Uterus (tissue), 4 donors: ENCODE data around the gene DCTN4. TPM values are rescaled to one million over a fixed set of nuclear protein-coding genes. Genes with fewer than 3 reads are reported as not detected.

Experiments used
- DNase-seq, 2 donors: peaks; one replicate each; pipeline ENCODE4 v3.0.0-alpha.2; 2019 to 2020
- H3K27ac ChIP-seq, 2 donors: fragments of 200-600 bp; sonication (generic); 1 replicate in 1 of 2; 2 replicates in 1 of 2; pipeline ENCODE4 v1.5.1; 2016 to 2018
- H3K27me3 ChIP-seq, 2 donors: fragments of 200-600 bp; sonication (generic); one replicate each; pipeline ENCODE4 v1.5.1; 2018 to 2019; ENCODE audit warnings: control low read depth in 1 of 2
- H3K36me3 ChIP-seq, 2 donors: fragments of 200-600 bp; sonication (generic); one replicate each; pipeline ENCODE4 v1.5.1; 2019; ENCODE audit warnings: control low read depth in 1 of 2
- H3K4me1 ChIP-seq, 2 donors: fragments of 200-600 bp; sonication (generic); one replicate each; pipeline ENCODE4 v1.5.1; 2018 to 2019; ENCODE audit warnings: control low read depth in 1 of 2
- H3K4me3 ChIP-seq, 2 donors: fragments of 200-600 bp; sonication (generic); 1 replicate in 1 of 2; 2 replicates in 1 of 2; pipeline ENCODE4 v1.5.1; 2018 to 2019; ENCODE audit warnings: mild to moderate bottlenecking in 1 of 2
- H3K9me3 ChIP-seq, 2 donors: fragments of 200-600 bp; sonication (generic); one replicate each; pipeline ENCODE4 v1.5.1; 2019; ENCODE audit warnings: control low read depth in 1 of 2
- CTCF ChIP-seq, 4 experiments: fragments of 200-600 bp in 2 of 4; fragments of 450-650 bp in 2 of 4; sonication (generic) in 2 of 4; IDR thresholded peaks; one replicate each; pipeline ENCODE4 v1.5.1; 2016 to 2019; ENCODE audit warnings: antibody characterized with exemption in 4 of 4, mild to moderate bottlenecking in 2 of 4, moderate library complexity in 1 of 4
- POLR2A ChIP-seq, 2 donors: fragments of 450-650 bp; IDR thresholded peaks; one replicate each; pipeline ENCODE4 v1.6.1; 2016; ENCODE audit warnings: antibody characterized with exemption in 2 of 2, mild to moderate bottlenecking in 1 of 2, moderate library complexity in 1 of 2
- intact Hi-C: fragments of 100-400 bp; cut with DNase I; formaldehyde crosslinking; loops from one replicate; pipeline ENCODE4 v1.15.1; 2023; ENCODE audit warnings: low total_unique reads
- total RNA-seq, 4 donors: library from RNA; depleted of rRNA in 3 of 4; stranded (reverse); fragments of >200 nt in 3 of 4; gene quantifications; one replicate each; pipeline versions ENCODE4 v1.1.0 to v1.2.4, GENCODE V29; 2014 to 2023
- donor health status: DM: yes; HTN: yes; CAD: no.

The DCTN4 gene
- total RNA-seq, 4 donors from 2014 or later: 33.3 to 82.7 (median 62.3) TPM

- H3K27me3 ChIP-seq: no peaks in the 10 kb centered on the region
- peak overlapping the region; percentile 60 to 61 for H3K4me3 ChIP-seq
- H3K36me3 ChIP-seq: no peaks in the 10 kb centered on the region
- H3K4me1 ChIP-seq: no peaks in the 10 kb centered on the region
- H3K27ac ChIP-seq: peak overlapping the region; percentile 81 to 86
- H3K9me3 ChIP-seq: no peaks in the 10 kb centered on the region
- intact Hi-C loops: no loop called here
- no peak for DNase-seq
- no peak for TF ChIP-seq CTCF (IDR thresholded peaks at IDR 0.05)
Measured at GRCh38 chr5:150778088-150778516, 19.3 kb upstream of the DCTN4 start.

- H3K4me1 ChIP-seq: no peaks in the 10 kb centered on the region
- no peak for TF ChIP-seq POLR2A (IDR thresholded peaks at IDR 0.05)
- no peak for TF ChIP-seq CTCF (IDR thresholded peaks at IDR 0.05)
- H3K36me3 ChIP-seq: no peaks in the 10 kb centered on the region
- no peaks in the 10 kb centered on the region for H3K27me3 ChIP-seq
- no peak for DNase-seq
- intact Hi-C loops: no loop called here
- H3K9me3 ChIP-seq: no peaks in the 10 kb centered on the region
- peak overlapping the region; percentile 60 to 61 for H3K4me3 ChIP-seq
- peak overlapping the region; percentile 81 to 86 for H3K27ac ChIP-seq
Measured at GRCh38 chr5:150777685-150778084, 18.9 kb upstream of the DCTN4 start.

GRCh38 chr5:150774145-150774544 is 15.3 kb upstream of the DCTN4 start:
- Histone ChIP-seq H3K9me3 (no peaks in the 10 kb centered on the region), H3K4me1 (no peaks in the 10 kb centered on the region), H3K36me3 (no peaks in the 10 kb centered on the region), H3K27me3 (no peaks in the 10 kb centered on the region), H3K27ac (no peak overlapping the region), H3K4me3 (no peak overlapping the region)
- intact Hi-C loops: no loop called here
- DNase-seq: no peak
- no peak for TF ChIP-seq CTCF (IDR thresholded peaks at IDR 0.05)
- TF ChIP-seq POLR2A (IDR thresholded peaks at IDR 0.05): no peak

DNA sequence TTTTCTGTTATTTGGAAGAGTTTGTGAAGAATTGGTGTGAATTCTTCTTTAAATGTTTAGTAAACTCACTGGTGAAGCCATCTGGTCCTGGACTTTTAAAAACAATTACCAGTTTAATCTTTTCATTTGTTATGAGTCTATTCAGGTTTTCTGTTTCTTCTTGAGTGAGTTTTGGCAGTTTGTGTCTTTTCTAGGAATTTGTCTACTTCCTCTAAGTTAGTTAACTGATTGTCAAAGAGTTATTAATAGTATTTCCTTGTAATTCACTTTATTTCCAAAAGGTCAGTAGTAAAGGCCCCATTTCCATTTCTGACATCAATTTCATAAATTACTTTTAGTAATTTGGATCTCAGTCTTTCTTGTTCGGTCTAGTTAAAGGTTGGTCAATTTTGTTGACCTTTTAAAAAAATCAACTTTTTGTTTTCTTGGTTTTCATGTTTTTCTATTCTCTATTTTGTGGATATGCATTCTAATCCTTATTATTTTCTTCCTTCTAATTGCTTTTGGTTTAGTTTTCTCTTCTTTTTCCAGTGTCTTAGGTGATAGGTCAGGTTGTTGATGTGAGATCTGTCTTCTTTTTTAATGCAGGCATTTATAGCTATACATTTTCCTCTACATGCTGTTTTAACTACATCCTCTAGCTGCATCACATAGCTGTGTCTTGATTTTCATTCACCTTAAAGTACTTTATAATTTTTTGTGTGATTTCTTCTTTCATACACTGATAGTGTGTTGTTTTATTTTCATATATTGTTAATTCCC is 12.4 kb upstream of the DCTN4 start:
- Histone ChIP-seq H3K27ac (no peak overlapping the region), H3K4me3 (no peak overlapping the region), H3K27me3 (no peaks in the 10 kb centered on the region), H3K36me3 (no peaks in the 10 kb centered on the region), H3K4me1 (no peaks in the 10 kb centered on the region), H3K9me3 (no peaks in the 10 kb centered on the region)
- no peak for TF ChIP-seq CTCF (IDR thresholded peaks at IDR 0.05)
- no peak for TF ChIP-seq POLR2A (IDR thresholded peaks at IDR 0.05)
- no peak for DNase-seq
- intact Hi-C loops: no loop called here

DNA sequence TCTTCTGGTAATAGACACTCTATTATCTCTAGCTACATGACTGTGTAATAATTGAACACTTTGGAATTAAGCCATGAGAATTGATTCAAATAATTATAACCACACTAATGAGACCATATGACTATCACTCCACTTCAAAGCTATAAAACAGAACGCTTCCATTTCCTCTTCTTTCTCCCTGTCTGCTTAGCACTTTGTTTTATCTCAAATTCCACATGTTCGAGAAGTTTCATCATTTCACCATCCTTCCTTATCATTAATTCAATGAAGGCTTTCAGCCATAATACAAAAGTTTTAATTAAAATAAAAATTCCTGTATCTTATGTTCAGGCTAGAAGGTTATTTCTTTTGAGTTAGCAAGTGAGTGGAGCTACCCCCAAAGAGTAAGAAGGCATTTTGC is 7.4 kb upstream of the DCTN4 start:
- H3K27me3 ChIP-seq: no peaks in the 10 kb centered on the region
- H3K4me3 ChIP-seq: no peak overlapping the region
- no peak for DNase-seq
- intact Hi-C loops: no loop called here
- H3K9me3 ChIP-seq: no peaks in the 10 kb centered on the region
- peaks cover 0 to 10% of the 10 kb centered on the region in 2 donors for H3K4me1 ChIP-seq
- TF ChIP-seq POLR2A (IDR thresholded peaks at IDR 0.05): no peak
- no peaks in the 10 kb centered on the region for H3K36me3 ChIP-seq
- no peak overlapping the region for H3K27ac ChIP-seq
